Hypothalamus (tissue), 51 donors: ENCODE results near the gene CRX.
"Not testable (repeated sequence)": the region's sequence is repeated elsewhere in the genome, so short reads cannot be mapped to it uniquely, and the experiment has no call there.

Experiments
- DNase-seq, 51 donors: peaks; one replicate each; lab custom pipeline; 2025; lab: John Stamatoyannopoulos, UW

CRX gene

DNA sequence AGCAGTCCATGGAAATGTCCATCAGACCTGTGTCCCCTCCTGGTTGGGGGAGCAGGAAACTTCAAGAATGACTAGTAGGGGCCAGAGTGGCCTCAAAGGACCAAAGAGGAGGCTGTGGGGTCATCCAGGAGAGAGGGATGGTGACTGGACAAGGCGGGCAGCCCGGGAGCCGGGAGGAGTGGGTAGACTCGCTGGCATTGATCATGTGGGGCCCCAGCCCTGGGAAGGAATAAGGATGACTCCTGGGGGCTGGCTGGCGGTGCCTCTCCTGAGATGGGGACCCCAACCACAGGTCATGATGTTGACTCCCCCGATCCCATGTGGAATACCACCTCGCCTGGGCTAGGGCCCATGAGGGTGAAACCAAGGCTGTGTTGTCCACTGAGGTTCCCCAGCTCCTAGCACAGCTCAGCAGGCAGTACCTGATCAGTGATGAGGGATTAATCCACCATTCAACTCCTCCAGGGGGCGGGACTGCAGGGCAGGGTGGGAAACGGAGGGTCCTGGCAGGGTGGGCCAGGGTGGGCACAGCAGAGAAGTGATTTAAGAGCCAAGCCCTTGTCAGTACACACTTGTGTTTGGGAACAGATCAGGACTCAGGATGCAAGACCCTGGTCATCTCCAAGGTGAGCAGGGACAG is 37.0 kb downstream of the CRX start, which contains the start of gene TPRX2:
TSS of gene TPRX2 (plus strand) at position 590 of the 640 bp plus-strand sequence. CDS start at position 602, 12 bp downstream.
- DNase-seq: not testable (repeated sequence)

DNA sequence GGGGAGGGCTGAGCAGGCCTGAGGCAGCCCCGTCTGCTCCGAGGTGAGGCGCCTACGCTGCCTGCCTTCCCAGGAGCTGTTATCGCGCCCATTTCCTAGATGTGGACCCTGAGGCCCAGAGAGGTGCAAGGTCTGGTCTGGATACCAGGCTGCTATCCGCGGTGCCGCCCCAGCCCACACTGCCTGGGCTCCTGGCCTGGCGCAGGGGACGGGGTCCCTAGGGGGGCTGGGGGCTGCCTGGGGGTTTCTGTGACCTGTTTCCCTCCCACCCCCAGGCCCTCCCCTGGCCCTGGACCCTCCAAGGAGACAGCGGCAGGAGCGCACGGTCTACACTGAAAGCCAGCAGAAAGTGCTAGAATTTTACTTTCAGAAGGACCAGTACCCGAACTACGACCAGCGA is 38.1 kb downstream of the CRX start:
- DNase-seq: not testable (repeated sequence)

DNA sequence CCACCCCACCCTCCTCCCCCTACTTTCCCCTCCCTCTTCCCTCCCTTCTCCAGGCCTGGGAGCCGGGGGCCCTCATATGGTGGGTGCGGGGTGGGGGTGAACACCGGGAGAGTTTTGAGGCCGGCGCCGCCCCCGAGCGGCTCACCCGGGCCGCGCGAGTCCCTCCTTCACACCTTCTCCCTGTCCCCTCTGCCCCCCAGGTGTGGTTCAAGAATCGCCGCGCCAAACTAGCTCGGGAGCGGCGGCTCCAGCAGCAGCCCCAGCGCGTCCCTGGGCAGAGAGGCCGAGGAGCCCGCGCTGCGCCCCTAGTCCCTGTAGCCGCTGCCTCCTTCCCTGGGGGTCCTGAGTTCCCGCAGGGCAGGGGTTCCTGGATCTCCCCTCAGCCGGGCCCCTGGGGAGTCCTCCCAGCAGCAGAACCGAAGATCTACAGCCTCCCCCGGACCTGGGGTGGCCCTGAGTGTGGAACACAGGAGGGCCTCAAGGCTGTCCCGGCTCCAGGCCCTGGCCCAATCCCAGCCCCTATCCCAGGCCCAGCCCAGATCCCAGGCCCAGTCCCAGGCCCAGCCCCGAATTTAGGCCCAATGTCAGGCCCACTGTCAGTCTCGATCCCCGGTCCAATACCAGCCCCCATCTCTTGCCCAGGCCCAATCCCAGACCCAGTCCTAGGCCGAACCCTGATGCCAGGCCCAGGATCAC is 39.0 kb downstream of the CRX start:
- no peak for DNase-seq

DNA sequence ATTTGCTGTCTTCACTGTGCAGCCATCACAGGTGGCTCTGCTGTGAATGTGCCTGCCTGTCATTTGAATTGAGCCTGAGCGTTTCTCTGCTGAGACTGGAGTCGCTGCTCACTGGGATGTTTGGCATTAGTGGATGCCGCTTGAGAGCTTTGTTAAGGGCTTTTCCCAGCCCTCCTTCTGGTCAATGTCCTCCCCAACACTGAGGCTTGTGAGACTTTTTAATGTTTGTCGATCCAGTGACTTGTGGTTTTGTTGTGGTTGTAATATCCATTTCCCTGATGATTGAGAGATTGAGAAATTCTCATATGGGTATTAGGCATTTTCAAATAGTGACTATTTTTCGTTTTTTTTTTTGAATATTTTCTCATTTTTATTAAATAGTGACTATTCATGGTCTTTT is 39.9 kb downstream of the CRX start:
- DNase-seq: no peak

DNA sequence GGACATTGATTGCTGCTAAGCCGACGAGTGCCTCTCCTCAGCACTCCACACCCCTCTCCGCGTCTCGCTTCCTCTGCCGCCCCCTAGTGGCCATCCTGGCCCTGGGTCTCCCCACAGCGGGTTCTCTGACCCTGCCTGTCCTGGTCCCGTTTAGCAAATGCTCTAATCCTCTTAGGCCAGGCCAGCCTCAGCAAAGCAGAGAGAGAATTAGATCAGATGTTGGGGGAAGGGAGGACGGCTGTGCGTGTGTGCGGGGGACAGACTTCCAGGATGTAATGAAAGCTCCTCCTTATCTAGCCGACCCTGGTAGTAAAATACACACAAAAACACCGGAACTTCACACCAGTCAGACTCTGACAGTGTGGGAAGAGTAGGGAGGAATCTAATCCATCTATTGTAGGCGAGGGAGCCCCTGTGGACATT is 41.8 kb downstream of the CRX start:
- DNase-seq: peak; percentile 3 to 88 (median 60)

DNA sequence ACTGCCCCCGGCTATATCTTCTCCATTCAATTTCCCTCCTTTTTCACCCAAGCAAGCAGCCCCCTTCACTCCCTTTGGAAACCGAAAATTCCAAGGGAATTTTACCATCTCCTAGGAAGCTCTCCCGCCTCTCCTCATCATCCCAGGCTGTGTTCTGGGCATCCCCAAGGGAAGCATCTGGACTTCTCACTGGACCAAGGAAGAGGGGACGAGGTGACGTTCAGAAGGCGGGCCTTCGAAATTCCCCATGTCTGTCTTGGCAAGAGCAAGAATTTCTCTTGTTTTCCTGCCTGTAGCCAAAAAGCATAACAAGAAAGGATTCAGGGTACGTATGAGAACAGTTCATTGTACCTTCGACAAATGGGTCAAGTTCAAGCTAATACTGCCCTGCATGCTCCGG is 43.4 kb downstream of the CRX start:
- no peak for DNase-seq

DNA sequence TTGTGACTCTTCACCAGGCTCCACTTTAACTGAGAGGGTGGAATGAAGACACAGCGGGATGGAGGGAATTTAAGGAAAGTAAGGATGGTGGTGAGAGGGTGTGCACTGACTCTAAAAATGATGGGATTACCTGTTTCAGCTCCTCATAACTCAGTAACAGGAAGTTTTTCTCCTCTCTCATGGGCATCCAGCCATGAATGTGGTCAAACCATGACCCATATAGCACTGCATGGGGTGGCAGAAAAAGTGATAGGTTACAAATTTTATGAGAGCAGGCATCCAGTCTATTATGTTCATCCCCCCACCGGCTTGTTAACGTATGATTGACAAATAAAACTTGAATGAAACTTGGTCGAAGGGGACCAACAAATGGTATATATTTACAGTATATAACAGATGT is 57.2 kb downstream of the CRX start:
- DNase-seq: no peak

DNA sequence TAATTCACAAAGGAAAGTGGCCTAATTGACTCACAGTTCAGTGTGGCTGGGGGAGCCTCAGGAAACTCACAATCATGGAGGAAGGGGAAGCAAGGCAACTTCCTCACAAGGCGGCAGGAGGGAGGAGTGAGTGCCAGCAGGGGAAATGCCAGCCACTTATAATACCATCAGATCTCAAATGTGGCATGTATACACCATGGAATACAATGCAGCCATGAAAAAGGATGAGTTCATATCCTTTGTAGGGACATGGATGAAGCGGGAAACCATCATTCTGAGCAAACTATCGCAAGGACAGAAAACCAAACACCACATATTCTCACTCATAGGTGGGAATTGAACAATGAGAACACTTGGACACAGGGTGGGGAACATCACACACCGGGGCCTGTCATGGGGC is 57.6 kb downstream of the CRX start:
- not testable (repeated sequence) for DNase-seq

DNA sequence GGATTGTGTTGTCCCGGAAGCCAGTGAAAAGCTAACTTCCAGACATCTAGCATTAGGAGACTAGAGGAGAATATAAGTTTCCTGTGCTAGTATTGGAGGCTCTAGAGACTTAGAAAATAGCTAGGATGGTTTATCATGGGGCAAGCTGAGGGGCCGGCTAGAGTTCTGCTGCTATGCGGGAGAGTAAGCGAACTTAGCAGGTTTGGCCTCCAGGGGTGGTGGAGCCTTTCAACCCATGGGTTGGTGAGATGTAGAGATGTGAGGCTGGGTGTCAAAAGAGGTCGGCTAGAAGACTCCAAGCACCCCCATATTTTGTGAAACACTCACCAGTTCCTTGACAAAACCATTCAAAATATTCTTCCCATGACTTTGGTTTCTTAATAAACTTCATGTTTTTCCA is 60.0 kb downstream of the CRX start:
- no peak for DNase-seq

DNA sequence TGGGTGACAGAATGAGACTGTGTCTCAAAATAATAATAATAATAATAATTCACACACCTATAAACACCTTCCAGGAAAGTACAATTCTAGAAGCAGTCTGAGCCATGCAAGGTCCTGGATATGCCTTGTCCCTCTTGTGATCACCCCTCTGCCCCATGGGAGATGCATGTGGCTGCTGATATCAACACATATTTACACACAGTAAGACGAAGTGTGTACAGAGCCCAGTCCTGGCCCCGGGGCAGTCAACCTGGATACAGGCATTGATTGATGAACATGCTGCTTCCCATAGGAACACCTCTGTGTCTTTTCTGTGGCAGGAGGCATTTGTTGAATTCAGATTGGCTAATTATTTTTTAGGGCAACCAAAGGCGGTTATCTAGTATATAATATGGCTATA is 61.2 kb downstream of the CRX start:
- no peak for DNase-seq

DNA sequence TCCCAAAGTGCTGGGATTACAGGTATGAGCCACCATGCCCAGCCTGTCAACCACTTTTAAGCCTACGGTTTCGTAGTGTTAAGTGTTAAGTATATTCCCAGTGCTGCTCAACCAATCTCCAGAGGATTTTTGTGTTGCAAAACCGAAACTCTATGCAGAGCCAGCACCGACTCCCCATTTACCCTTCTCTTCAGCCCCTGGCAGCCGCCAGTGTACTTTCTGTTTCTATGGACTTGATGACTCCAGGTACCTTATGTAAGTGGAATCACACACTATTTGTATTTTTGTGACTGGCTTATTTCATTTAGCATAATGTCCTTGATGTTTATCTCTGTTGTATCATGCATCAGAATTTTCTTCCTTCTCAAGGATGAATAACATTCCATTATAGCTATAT is 63.3 kb downstream of the CRX start:
- DNase-seq: no peak

DNA sequence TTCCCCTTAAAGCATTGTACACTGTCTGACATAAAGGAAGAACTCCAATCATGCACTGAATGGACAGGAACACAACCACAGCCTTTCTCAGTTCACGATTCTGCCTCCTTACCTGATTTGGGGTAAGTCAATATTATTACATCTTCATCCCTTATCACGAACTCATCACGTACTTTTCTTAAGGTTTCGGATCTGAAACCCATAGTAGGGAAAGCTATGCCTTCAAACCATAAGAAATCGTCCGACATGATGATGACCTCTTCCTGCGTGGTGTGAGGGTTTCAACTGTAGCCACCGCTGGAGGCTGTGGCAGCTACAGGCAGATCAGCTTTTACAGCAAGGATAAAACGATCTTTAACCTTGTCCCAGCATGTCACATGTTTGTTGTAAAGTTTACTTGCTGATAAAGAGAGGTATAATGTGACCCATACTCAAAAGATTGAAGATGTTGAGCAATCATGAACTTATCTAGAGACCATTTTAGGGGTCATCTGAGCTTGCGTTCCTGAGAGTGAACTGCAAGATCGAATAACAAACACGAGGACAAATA is 64.3 kb downstream of the CRX start, which contains the start of gene SULT2A1:
TSS of gene SULT2A1 (minus strand) at position 306 of the 550 bp plus-strand sequence. CDS start at position 248, 58 bp downstream.
- DNase-seq: no peak

DNA sequence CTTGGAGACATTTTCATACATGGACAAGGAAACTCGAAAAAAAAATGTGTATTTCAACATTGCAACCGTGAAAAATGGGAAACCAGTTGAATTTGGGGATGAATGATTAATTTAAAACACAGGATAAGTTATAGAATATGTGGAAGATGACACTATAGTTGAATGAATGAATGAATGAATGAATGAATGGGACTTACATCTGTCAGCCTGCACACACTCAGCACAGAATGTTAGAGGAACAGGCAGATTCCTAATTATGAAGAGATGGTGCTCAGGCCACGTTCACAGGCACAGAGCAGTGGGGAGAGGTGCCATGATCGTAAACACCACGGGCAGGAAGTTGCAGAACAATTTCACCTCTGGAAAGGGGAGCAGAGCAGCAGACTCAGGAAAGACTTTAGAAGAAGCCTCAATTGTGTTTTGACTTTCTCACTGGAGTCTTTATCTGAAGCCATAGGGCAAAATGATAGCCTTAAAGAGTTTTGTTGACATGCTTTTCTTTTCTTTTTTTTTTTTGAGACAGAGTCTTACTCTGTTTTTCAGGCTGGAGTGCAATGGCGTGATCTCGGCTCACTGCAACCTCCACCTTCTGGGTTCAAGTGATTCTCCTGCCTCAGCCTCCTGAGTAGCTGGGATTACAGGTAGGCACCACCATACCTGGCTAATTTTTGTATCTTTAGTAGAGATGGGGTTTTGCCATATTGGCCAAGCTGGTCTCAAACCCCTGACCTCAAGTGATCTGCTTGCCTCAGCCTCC is 69.3 kb downstream of the CRX start:
- no peak for DNase-seq

DNA sequence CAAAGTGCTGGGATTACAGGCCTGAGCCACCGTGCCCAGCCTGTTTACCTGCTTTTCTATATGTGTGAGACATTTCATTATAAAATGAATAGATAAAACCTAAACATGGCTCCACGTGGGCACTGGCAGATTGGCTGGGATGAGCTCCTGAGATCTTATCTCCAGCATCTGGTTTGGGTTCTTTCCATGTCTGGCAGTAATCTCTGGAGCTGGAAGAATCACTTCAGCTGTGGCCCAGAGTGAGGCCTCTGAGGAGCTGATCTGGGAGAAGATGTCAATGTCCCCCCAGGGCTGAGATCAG is 69.8 kb downstream of the CRX start:
- no peak for DNase-seq

DNA sequence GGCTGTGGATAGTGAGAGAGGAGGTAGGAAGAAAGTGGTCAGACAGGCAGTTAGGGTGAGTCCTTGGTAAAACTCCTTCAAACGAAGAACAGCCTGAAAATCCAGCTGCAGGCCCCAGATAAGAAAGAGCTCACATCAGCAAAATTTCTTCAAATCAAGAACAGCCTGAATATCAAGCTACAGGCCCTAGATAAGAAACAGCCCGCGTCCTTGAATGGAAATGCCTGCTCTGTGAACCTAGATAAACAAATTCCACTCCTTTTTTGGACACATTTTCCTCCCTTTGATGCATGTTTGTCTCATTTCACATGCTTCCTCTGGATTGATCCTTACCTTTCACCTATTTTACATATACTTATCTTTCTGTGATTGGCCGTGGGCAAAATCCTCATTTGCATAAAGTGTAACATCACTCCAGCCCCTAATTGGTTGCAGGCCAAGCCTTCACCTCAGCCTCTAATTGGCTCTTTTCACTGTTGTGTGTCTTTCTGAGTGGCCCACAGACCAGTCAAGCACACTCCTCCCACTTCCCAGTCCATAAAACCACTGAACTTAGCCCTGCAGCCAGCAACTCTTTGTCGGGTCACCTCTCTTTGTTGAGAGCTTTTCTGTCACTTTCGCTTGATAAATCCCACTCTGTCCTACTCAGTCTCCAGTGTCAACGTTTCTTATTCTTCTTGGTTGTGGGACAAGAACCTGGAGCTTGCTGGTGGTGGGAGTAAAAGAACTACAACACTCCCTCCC is 70.4 kb downstream of the CRX start:
- DNase-seq: no peak
